ENCODE measurements around the gene KCNQ1. TPM values are rescaled to one million over a fixed set of nuclear protein-coding genes. Genes with fewer than 3 reads are reported as not detected.

The KCNQ1 gene
- total RNA-seq, 1 experiment from 2014 or later, result 2.3 TPM

DNA sequence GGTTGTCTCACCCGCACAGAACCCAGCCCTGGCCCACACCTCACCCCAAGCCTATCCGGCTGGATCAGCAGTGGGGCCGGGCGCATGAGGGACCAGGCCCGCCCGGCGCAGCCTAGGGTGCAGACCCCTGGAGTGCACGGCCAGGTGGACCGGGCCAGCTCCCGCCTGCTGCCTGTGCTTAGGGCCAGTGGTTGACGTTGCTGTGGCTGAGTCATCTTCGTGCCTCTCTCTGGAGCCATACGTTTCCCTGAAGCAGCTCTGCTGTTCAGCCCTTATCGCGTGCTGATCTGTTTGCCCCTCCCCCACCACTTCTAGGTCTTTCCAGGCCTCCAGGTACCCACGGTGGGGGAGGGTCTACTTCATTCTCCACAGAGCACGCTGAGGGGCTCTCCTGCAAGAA is 401.2 kb downstream of the KCNQ1 start:
- Histone ChIP-seq H4K5ac (ENCODE audit: insufficient read length, low read depth, low read length) (no peak overlapping the region), H3K4me1 (ENCODE audit: insufficient read depth, low read length) (no peaks in the 10 kb centered on the region), H3K9me3 (ENCODE audit: control insufficient read depth, low read depth, low read length) (no peaks in the 10 kb centered on the region), H4K8ac (replicated peaks; ENCODE audit: insufficient read length, low read depth, low read length) (no peak overlapping the region), H3K4me2 (ENCODE audit: insufficient read depth, insufficient read length, low read length) (no peak overlapping the region), H3K27ac (ENCODE audit: insufficient read length, low read depth, low read length) (no peak overlapping the region), H4K91ac (ENCODE audit: insufficient read length, low read depth, low read length) (no peak overlapping the region), H3K4ac (ENCODE audit: low read depth, low read length) (no peak overlapping the region), H2BK12ac (ENCODE audit: insufficient read length, low read depth, low read length) (no peak overlapping the region), H2BK15ac (ENCODE audit: low read depth, low read length) (no peak overlapping the region), H3K79me2 (ENCODE audit: insufficient read depth, low read length) (no peaks in the 10 kb centered on the region), H2AFZ (ENCODE audit: low read length) (no peak overlapping the region), H3K27me3 (ENCODE audit: insufficient read depth, low read length) (no peaks in the 10 kb centered on the region; the same call in 1 of the 2 replicates), H3K23me2 (ENCODE audit: insufficient read length, low read depth, low read length, poor library complexity, severe bottlenecking) (no peaks in the 10 kb centered on the region), H3T11ph (ENCODE audit: low read length) (no peak overlapping the region), H3K79me1 (ENCODE audit: insufficient read depth, low read depth, low read length, poor library complexity, severe bottlenecking) (no peaks in the 10 kb centered on the region), H2AK5ac (ENCODE audit: insufficient read length, low read length) (no peak overlapping the region), H2BK5ac (ENCODE audit: insufficient read length, low read length) (no peak overlapping the region), H2BK20ac (ENCODE audit: low read depth, low read length, poor library complexity, severe bottlenecking) (no peak overlapping the region), H2BK120ac (ENCODE audit: low read depth, low read length, poor library complexity, severe bottlenecking) (no peak overlapping the region), H3K18ac (ENCODE audit: insufficient read length, low read depth, low read length) (no peak overlapping the region), H3K56ac (ENCODE audit: insufficient read length, low read depth, low read length) (no peak overlapping the region), H3K9ac (ENCODE audit: extremely low read depth, insufficient read length, low read length) (no peak overlapping the region), H3K14ac (ENCODE audit: insufficient read depth, low read length) (no peak overlapping the region; the same call in 1 of the 2 replicates), H4K20me1 (ENCODE audit: control insufficient read depth, insufficient read depth, insufficient read length) (no peaks in the 10 kb centered on the region), H3K23ac (ENCODE audit: insufficient read length, low read depth, low read length) (no peak overlapping the region)
- Mint-ChIP-seq H3K27me3 (ENCODE audit: low read depth) (peaks cover 55% of the 10 kb centered on the region), H3K4me3 (no peak overlapping the region), H3K4me1 (peaks cover 3 to 6% of the 10 kb centered on the region in 2 experiments; a peak in 2 of 4 replicates), H3K9me3 (no peaks in the 10 kb centered on the region), H3K27ac (no peak overlapping the region), H3K36me3 (ENCODE audit: insufficient read depth in 1 of 3, low read depth in 3 of 3) (no peaks in the 10 kb centered on the region)
- no CpG with 5 or more reads among the region's 17 CpGs for WGBS (ENCODE audit: extremely low coverage, insufficient read length, low lambda C conversion rate)
- TF ChIP-seq, protein P1, sequence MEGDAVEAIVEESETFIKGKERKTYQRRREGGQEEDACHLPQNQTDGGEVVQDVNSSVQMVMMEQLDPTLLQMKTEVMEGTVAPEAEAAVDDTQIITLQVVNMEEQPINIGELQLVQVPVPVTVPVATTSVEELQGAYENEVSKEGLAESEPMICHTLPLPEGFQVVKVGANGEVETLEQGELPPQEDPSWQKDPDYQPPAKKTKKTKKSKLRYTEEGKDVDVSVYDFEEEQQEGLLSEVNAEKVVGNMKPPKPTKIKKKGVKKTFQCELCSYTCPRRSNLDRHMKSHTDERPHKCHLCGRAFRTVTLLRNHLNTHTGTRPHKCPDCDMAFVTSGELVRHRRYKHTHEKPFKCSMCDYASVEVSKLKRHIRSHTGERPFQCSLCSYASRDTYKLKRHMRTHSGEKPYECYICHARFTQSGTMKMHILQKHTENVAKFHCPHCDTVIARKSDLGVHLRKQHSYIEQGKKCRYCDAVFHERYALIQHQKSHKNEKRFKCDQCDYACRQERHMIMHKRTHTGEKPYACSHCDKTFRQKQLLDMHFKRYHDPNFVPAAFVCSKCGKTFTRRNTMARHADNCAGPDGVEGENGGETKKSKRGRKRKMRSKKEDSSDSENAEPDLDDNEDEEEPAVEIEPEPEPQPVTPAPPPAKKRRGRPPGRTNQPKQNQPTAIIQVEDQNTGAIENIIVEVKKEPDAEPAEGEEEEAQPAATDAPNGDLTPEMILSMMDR (conservative IDR thresholded peaks at IDR 0.05), result no peak
- DNase-seq, result no peak

Measured in H9 (cell line).